GM18520 (cell line): ENCODE data around the gene UFSP2.
A peak's percentile ranks its signal among the peaks of the same experiment; 100 is the strongest.

Experiments
- ATAC-seq: cut with Tn5 transposase; IDR thresholded peaks from one replicate; pipeline ENCODE4 v1.9.1; 2021; ENCODE audit not compliant: unreplicated experiment

Gene UFSP2

GRCh38 chr4:185429660-185430059, 3.9 kb upstream of the UFSP2 start:
- ATAC-seq: no peak

DNA sequence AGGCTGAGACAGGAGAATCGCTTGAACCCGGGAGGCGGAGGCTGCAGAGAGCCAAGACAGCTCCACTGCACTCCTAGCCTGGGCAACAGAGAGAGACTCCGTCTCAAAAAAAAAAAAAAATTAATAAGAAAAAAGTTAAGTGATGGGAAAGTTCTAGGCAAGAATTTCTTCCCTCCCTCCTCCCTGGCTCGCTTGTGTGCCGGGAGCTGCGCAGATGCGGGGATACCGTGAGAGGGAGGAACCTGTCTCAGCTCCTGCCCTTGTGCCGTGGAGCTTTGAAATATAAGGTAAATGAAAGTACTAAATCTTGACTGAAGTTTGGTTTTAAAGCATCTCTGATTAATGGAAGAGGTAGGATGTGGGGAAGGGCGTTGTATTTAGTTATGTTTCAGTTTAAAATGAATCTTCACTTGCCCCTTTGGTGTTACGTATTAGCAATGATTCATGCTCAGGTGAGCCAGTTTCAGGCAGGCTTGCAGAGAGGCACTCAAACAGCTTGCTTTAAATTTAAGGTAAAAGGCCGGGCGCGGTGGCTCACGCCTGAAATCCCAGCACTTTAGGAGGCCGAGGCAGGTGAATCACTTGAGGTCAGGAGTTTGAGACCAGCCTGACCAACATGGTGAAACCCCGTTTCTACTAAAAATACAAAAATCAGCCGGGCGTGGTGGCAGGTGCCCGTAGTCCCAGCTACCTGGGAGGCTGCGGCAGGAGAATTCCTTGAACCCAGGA, 1.4 kb upstream of the UFSP2 start:
- no peak for ATAC-seq

- ATAC-seq: no peak
Measured at GRCh38 chr4:185424905-185425646, 688 bp downstream of the UFSP2 start.

DNA sequence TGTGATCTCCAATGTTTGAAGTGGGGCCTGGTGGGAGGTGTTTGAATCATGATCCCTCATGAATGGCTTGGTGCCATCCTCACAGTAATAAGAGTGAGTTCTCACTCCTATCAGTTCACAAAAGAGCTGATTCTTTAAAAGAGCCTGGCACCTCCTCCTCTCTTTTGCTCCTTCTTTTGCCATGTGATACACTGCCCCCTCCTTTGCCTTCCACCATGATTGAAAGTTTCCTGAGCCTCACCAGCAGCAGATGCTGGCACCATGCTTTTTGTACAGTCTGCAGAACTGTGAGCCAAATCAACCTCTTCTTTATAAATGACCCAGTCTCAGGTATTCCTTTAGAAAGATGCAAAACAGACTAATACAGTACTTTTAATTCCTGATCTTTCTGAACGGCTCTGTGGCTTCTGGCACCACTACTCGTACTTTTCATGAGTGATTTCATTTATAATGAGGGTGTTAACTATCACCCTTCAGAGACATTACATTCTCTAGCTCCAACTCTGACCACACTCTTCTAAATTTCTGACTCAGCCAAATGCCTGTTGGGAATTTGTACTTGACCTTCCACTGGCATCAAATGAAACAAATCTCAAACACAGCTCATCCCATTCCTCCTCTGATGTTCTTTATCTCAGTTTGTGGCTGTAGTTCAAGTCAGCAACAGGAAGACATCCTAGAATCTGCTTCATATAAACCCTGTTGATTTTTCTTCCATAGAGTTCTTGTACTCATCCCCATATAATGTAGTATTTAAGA, 4.2 kb downstream of the UFSP2 start:
- no peak for ATAC-seq

DNA sequence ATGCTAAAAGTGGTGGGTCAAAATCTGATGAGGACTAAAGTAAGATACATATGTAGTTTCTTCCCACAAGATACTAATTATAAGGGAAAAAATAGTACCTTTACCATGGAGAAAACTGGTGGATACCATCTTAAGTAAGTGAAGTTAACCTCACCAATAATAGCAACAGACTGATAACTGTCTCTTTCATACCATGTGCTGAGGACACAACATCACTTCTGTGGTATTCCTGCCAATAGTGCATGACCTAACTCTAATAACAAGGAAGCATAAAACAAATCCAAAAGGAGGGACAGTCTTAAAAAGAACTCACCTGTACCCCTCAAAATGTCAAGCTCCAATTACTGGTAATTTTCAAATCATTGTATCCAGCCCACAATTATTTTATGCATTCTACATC, 8.8 kb downstream of the UFSP2 start:
- no peak for ATAC-seq

DNA sequence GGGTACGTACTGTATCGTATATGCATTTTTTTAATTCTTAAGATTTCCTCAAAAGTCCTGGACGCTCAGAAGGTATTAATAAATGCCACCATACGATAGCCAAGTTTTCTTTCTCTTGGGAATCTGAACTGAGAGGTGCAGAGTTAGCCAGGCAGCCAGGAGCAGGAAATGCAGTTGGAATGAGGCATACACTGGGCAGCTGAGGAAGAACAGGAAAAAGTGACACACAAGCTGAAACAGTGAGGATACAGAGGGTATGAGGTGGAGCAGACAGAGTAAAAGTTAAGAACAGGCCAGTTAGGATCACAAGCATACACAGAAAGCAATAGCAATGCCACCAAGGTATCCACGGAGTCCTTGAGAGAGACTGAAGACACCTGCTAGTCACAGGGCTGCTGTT, 13.4 kb downstream of the UFSP2 start:
- no peak for ATAC-seq

DNA sequence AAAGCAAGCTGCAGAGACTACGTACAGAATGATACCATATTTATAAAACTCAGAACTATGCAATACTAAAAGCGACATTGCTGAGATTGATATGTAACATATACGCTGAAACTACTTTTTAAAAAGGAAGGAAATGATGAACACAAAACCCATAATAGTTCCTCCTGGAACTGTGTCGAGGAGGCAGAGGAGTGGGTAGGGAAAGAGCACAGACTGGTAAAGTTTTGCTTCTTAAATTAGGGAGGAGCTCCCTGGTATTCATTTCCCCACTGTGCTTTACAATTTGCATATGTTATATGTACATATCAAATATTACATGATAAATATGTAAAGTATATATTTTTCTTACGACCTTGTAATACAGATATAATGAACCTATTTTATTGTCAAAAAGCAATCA, 13.9 kb downstream of the UFSP2 start:
- ATAC-seq: no peak

DNA sequence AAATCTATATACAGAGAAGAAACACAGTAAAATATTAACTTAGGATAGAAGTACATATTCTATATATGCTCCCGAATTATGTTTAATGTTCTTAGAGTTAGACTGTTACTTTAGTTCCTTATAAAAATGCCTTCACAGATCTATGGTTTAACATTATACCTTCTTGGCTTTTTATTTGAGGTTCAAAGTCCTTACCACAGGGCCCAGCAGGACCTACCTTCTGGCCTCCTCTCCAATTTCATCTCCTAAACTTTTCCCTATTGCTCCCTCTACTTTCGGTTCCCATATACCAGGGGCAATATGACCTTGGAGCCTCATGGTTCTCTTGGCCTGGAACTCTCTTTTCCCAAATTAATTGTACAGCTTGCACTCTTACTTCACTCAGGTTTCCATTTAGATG, 17.3 kb downstream of the UFSP2 start:
- ATAC-seq: no peak

- ATAC-seq: no peak
Measured at GRCh38 chr4:185405296-185405999, 20.3 kb downstream of the UFSP2 start.

- no peak for ATAC-seq
Measured at GRCh38 chr4:185404031-185404430, 21.7 kb downstream of the UFSP2 start.

- no peak for ATAC-seq
Measured at GRCh38 chr4:185399466-185399865, 26.3 kb downstream of the UFSP2 start.

GRCh38 chr4:185398618-185399017, 27.1 kb downstream of the UFSP2 start:
- ATAC-seq: no peak

GRCh38 chr4:185396724-185397385, 28.9 kb downstream of the UFSP2 start, which contains the start of gene ANKRD37:
Gene ANKRD37, plus strand, starts transcription at chr4:185396841. Its CDS starts 83 bp downstream, at chr4:185396924.
- ATAC-seq: no peak

DNA sequence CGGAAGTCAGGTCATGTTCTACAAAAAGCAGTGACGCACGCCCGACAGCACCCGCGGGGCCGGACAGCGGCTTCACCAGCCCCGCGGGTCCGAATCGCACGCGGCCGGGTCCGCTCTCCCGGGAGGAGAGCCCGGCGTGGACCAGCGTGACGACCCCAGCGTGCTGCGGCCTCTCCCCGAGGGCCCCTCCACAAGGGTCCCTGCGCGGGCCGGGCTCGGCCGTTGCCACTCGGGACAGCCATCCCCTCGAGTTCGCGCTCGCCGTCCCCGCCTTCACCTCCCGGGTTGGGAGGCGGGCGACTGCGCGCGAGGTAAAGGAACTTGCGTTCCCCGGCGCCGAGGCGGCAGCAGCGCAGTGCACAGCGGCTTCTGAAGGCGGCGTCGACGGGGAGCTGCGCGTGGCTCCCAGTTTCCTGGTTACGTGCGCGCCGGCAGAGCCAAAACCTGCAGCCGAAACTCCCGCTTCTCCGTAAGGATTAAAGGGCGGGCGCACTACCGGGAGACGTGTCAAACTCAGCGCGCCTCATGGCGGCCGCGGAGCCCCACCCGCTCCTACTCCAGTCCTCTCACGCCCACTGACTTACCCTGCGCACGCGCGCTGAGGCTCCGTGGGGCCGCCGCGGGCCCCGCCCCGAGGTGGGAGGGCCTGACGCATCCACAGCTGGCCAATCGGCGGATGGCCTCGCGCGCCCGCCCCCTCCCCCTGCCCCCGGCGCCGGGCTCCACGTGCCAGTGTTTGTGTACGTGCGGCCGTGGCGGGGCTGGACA, 29.6 kb downstream of the UFSP2 start:
- peak; percentile 70 for ATAC-seq

DNA sequence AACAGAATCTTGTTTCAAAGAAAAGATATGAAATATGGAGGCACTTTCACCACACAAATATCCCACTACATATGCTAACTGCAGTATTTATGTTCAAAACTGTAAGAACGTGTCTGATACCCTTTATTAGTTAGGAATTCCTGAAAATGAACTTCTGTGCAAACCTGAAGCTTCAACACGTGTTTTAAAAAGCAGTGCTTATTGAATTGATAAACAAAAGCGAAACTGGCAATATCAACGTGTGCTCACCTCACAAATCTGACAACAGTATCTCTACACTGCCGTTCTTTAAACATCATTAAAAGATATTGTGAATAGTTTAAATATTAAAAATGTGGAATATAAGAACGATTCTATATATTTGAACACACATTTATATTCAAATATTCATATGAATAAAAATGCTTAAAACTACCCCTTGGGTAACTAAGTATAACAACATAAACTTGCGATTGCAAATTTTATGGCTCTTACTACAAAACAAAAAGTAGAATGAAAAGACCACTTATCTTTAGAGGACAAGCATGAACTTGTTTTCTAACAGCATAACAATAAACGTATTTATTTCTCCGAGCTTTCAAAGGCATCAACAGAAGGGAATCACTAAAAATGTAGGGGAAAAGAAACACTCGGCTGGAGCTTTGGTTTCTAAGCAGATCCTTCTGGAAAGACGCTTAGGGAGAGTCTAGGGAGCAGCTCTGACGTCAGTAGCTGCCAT, 30.4 kb downstream of the UFSP2 start, which contains the start of gene LRP2BP:
Gene LRP2BP (minus strand): TSS at position 687 of the 718 bp plus-strand sequence. CDS start 17,738 bp downstream, outside the sequence.
- ATAC-seq: no peak

GRCh38 chr4:185394568-185395237, 31.1 kb downstream of the UFSP2 start:
- no peak for ATAC-seq

DNA sequence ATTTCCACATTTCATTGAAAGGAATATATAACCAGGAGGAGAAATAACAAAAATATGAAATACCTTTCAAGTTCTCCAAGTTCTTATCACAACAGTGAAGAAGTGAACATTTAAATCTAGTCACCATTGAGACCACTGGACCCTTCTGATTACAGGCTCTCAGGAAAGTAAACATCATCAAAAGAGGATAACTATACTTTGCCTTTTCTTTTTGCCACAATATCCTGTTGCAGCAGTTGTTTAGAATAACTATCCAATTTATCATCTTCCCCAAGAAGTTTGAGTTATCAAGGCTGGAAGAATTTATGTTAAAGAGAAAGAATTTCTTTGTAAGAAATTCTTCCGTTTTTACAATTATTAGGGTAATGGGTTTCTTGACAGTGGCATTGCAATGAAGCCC, 33.6 kb downstream of the UFSP2 start:
- no peak for ATAC-seq

GRCh38 chr4:185390941-185391340, 34.8 kb downstream of the UFSP2 start:
- no peak for ATAC-seq
